GM19099 (cell line): ENCODE results near the gene GOLGA8B.

Experiments used
- POLR2A ChIP-seq: IDR thresholded peaks from 3 replicates; pipeline ENCODE4 v1.6.1; 2011; ENCODE audit warnings: low read depth; ENCODE audit not compliant: insufficient read length; ENCODE audit errors: extremely low read depth

GOLGA8B gene

GRCh38 chr15:34607832-34608231, 24.4 kb upstream of the GOLGA8B start:
- TF ChIP-seq POLR2A = no peak

- TF ChIP-seq POLR2A = no peak
Observed at GRCh38 chr15:34606545-34606944, 23.1 kb upstream of the GOLGA8B start.

GRCh38 chr15:34606131-34606530, 22.7 kb upstream of the GOLGA8B start:
- TF ChIP-seq POLR2A = no peak

- no peak for TF ChIP-seq POLR2A
Observed at GRCh38 chr15:34603095-34603494, 19.6 kb upstream of the GOLGA8B start.

- no peak for TF ChIP-seq POLR2A
Observed at GRCh38 chr15:34600923-34601322, 17.5 kb upstream of the GOLGA8B start.

GRCh38 chr15:34598799-34599585, 15.5 kb upstream of the GOLGA8B start:
- TF ChIP-seq POLR2A = no peak

GRCh38 chr15:34597316-34597715, 13.9 kb upstream of the GOLGA8B start:
- TF ChIP-seq POLR2A = no peak

- TF ChIP-seq POLR2A = no peak
Observed at GRCh38 chr15:34594361-34594760, 10.9 kb upstream of the GOLGA8B start.

- no peak for TF ChIP-seq POLR2A
Observed at GRCh38 chr15:34591306-34591705, 7.9 kb upstream of the GOLGA8B start.

GRCh38 chr15:34588046-34588674, 4.7 kb upstream of the GOLGA8B start:
- peak; percentile 17 for TF ChIP-seq POLR2A

GRCh38 chr15:34584996-34585395, 1.5 kb upstream of the GOLGA8B start:
- no peak for TF ChIP-seq POLR2A

- no peak for TF ChIP-seq POLR2A
Observed at GRCh38 chr15:34584330-34584668, 848 bp upstream of the GOLGA8B start.

GRCh38 chr15:34582461-34583371, 735 bp downstream of the GOLGA8B start:
- TF ChIP-seq POLR2A = no peak

- no peak for TF ChIP-seq POLR2A
Observed at GRCh38 chr15:34581043-34581365, 2.4 kb downstream of the GOLGA8B start.

GRCh38 chr15:34578283-34578674, 5.2 kb downstream of the GOLGA8B start:
- no peak for TF ChIP-seq POLR2A
